ENCODE data around the gene MARVELD1. TPM values are rescaled to one million over a fixed set of nuclear protein-coding genes. Genes with fewer than 3 reads are reported as not detected.
"Not testable (repeated sequence)": the region's sequence is repeated elsewhere in the genome, so short reads cannot be mapped to it uniquely, and the experiment has no call there.

Gene MARVELD1
- total RNA-seq, 1 donor from 2014 or later = 39.0 TPM

DNA sequence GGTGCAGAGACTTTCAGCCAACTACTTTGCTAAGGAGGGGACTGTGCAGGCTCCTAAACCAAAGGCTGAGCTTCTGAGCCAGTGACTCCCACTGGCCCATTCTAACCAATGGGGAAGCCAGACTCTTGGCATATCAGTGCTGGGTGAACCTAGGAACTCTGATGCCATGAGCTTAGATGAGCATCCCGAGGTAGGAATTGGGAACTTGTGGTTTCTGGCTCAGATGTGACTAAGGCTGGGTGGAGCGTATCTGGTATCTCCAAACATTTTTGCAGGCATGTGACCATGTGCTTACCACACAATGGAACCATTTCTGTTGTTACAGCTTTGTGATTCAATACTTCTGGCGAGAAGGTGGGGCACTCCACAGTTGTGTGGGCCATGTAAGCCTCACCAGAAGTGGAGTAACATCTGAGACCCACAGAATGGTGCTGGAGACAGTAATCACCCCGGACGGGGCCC is 23.9 kb upstream of the MARVELD1 start:
- DNase-seq (ENCODE audit: extremely low read depth, low read depth, low spot score) = no peak

DNA sequence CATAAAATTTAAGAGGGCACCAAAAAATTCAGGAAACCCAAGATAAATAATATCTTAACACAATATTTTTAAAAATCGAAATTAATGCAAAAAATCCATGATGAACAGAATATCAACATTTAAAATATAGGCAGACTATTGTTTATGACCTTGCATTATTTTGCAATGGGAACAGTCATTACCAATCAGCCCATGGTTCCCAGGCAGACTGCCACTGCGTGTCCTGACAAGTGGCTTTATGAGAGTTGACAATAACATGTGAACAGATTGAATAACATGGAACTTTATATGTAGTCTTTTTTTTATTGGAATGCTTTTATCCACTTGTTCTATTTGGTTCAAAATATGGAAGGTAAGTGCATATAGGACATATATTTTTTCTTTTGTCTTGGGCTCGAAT is 23.4 kb upstream of the MARVELD1 start:
- no peak for DNase-seq (ENCODE audit: extremely low read depth, low read depth, low spot score)

DNA sequence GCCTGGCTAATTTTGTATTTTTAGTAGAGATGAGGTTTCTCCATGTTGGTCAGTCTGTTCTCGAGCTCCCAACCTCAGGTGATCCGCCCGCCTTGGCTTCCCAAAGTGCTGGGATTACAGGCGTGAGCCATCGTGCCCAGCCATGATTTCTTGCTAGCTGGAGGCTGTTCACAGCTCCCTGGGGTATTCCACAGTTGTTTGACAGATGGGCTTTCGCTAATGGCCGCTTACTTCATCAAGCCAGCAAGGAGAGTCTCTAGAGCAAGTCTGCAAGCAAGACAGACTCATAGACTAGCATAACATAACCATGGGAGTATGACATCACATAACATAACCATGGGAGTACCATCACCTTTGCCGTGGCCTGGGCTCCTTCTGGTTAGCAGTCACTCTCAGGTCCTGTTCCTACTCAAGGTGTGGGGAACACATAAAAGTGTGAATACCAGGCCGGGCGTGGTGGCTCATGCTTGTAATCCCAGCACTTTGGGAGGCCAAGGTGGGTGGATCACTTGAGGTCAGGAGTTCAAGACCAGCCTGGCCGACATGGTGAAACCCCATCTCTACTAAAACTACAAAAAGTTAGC is 15.4 kb upstream of the MARVELD1 start:
- DNase-seq (ENCODE audit: extremely low read depth, low read depth, low spot score) = not testable (repeated sequence)

DNA sequence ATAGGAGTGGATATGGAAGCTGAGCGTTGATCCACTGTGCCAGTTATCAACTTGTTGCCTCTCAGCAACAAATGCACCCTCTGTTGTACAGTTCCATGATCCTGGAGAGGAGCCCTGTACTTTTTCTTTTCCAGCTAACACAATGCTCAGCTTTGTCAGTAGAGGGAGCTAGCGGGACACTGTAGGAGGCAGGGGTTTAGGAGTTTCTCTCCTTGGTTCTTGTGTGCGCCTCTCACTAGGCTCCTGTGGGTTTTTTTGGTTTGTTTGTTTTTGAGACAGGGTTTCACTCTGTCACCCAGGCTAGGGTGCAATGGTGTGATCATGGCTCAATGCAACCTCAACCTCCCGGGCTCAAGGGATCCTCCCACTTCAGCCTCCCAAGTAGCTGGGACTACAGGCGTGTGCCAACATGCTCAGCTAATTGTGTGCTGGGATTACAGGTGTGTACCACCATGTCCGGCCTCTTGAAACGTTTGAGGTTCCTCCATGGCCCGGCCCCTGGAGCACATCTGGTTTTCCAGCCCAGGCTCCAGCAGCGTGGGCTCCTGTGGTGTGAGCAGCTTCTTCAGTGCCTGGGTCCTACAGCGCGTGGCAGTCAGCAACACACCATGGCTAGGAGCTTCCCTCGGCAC is 12.0 kb upstream of the MARVELD1 start:
- no peak for DNase-seq (ENCODE audit: extremely low read depth, low read depth, low spot score)

DNA sequence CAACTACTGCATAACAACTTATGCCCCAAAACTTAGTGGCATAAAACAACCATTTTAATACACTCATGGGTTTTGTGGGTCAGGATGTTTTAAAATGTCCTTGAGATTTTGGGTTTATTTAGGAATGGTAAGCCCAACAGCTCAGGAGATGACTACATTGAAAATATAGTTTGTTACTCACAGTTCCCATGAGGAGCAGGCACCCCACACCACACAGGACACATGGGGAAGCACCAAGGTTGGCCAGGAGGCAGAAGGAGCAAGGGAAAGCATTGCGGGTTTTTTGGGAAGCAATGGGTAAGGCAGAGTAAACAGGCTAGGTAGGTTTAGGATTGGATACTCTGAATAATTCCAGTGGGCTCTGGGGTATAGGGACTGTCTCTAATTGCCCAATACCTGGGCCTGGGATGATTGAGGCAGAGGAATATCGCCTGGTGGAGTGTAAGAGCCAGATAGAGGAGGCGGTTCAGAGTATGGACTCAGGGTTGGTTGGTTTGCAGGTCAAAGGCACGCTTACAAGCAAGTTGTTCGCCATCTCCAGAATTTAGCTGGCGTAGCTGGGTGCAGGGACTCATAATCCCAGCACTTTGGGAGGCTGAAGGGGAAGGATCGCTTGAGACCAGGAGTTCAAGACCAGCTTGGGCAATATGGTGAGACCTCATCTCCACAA is 10.0 kb upstream of the MARVELD1 start:
- DNase-seq (ENCODE audit: extremely low read depth, low read depth, low spot score) = no peak

DNA sequence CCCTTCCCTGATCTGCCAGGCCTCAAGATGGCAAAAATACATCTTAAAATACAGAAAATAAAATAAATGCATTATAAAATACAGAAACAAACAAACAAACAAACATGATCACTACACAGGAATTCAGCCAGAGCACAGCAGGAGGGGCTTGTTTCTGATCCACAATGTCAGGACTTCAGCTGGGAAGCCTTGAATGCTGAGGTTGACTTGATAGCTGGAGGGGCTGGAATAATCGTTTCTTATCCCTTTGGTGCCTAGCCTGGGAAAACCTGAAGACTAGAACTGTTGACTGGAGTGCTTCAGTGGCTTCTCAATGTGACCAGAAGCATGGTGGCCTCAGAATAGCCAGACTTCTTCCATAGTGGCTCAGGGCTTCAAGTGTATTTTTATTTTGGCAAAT is 9.2 kb upstream of the MARVELD1 start:
- no peak for DNase-seq (ENCODE audit: extremely low read depth, low read depth, low spot score)

DNA sequence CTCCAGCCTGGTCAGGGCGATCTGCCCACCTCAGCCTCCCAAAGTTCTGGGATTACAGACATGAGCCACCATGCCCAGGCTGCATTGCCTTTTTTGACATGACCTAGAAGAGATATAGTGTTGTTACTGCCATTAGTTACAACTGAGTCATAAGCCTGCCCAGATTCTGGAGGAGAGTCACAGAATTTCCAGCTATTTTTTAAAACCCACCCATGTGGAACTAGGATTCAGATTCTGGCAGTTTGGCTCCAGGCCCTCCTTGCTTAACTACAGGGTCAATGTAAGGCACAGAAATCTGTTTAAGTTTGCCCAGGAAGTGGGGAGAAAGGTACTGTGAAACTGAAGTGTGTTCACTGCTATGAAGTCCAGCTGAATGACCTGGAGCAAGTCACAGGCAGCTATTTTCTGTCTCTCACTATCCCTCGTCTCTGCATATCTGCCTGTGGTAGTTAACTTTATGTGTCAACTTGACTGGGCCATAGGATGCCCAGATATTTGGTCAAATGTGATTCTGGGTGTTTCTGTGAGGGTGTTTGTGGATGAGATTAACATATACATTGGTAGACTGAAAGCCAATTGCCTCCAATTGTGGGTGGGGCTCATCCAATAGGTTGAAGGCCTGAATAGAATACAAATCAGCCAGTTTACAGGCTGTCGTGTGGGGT is 8.4 kb upstream of the MARVELD1 start:
- DNase-seq (ENCODE audit: extremely low read depth, low read depth, low spot score) = no peak

DNA sequence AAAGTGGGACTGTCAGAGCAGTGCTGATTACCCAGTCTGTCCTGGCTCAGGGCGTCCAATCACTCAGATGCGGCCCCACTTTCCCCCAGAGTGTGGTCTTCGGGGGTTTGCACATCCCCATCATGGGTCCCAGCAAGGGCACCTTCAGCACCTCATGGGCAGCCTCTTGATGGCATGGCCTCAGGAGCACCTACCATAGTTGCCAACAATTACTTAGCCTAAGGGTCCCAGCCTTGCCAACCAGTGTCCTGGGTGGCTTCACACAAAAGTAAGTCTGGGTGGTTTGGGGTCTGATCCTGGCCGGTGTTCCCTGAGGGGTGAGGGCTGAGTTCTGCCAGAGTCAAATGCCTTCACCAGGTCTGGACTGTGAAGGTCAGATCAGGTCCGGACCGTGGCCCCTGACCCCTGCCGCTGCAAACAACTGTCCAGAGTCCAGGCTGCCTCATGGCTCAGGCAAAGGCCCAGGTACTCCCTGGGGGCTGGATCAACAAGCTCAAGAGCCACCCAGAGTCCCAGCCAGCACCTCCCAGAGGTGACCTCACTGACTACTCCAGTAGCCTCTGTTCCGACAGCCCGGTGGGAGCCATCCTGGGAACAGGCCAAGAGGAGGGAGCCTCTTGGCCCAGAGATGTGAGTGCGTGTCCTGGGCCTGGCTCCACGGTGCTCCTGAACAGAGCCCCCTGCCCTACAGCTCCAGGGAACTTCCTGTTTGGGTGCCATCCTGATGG is 6.2 kb upstream of the MARVELD1 start:
- DNase-seq (ENCODE audit: extremely low read depth, low read depth, low spot score) = no peak

DNA sequence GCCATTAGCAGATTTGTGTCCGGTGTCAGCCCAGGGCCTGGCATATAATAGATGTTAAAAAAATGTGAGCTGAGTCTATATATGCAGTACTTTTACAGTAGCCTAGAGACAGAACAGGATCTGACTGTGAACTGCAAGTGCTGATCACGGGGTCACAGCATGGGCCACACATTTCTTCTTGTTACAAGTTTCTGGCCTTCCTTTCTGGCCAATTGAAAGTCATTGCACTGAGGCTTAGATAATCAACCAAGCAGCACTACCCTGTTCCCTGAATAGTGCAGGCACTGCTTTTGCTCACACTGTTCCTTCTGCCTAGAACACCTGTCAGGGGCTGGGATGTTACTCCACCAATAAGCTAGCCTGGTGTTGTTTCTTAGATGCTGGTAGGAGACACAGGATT is 5.4 kb upstream of the MARVELD1 start:
- no peak for DNase-seq (ENCODE audit: extremely low read depth, low read depth, low spot score)

DNA sequence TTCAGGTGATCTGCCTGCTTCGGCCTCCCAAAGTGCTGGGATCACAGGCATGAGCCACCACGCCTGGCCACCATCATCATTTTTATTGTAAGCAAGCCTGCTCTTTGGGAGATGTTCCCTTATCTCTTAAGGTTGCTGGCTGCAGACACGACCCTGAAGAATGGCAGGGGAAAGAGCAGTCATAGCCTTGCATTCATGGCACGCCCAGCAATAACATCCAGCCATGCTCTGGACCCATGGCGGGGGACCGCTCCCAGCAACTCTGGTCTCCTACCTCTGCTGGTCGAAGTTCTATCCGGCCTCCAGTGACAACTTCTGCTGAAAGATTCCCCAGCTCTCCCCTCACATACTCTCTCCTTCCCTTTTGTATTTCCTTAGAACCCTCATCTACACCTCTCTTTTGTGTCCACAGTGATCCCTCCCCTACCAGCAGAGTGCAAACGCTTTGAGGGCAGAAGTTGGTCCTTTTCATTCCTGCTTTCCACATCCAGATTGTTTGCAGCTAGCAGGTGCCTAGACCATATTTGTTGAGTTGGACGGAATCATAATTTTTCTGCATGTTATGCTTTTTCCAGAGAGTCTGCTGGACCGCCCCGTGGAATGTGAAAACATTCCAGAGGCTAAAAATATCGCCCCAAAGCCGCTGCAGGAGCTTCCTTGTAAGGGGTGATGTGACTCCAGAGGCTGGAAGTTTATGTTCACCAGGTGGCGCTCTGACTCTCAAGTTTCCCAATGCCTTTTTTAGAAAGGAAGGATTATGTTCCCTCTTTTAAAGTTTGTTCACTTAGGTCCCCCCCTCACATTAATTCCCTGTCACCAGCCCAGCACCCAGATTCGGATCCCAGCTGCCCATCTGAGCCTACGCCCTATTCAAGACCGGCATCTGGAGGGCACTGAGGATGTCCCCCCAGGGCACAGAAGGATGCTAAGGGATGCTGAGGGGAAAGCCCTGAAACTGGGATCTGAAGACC is 4.3 kb upstream of the MARVELD1 start:
- no peak for DNase-seq (ENCODE audit: extremely low read depth, low read depth, low spot score)

DNA sequence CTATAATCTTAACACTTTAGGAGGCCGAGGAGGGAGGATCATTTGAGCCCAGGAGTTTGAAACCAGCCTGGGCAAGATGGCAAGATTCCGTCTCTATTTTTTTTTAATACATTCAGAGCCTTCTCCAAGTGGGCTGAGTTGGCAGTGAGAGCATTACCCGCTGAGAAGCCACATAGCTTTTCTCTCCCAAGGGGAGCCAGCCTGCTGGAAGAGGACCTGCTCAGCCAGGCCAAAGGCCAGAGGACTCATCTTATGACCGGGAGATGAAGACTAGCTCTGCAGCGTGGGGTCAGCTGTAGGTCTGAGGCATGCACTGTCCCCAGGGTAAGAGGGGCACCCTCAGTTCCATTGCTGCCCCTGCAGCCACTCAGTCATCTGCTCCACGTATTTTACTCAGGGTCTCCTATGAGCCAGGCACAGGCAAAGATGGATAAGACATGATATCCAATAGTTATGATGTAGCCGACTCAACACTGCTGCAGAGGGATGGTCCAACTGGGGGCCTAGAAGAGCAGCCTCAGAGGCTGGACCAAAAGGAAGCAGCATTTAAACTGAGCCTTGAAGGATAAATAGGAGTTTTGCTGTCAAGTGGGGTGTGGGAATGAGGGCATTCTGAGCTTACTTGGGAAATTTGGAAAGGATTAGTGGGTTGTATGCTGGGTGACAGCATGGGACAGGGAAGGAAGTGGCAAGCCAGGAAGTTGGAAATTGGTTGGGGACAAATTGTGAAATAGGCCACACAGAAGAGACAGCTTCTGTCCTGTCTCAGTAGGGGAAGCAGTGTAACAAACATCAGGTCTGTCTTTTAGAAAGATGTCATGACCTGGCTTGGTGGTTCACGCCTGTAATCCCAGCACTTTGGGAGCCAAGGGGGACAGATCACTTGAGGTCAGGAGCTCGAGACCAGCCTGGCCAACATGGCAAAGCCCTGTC is 1.6 kb upstream of the MARVELD1 start:
- DNase-seq (ENCODE audit: extremely low read depth, low read depth, low spot score) = no peak

DNA sequence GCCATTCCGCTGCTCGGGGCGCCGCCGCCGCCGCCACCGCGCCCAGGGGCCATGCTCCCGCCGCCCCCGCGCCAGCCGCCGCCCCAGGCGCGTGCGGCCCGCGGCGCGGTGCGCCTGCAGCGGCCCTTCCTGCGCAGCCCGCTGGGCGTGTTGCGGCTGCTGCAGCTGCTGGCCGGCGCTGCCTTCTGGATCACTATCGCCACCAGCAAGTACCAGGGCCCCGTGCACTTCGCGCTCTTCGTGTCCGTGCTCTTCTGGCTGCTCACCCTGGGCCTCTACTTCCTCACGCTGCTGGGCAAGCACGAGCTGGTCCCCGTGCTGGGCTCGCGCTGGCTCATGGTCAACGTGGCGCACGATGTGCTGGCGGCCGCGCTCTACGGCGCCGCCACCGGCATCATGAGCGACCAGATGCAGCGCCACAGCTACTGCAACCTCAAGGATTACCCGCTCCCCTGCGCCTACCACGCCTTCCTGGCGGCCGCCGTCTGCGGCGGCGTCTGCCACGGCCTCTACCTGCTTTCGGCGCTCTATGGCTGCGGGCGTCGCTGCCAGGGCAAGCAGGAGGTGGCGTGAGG is 383 bp downstream of the MARVELD1 start:
- no peak for DNase-seq (ENCODE audit: extremely low read depth, low read depth, low spot score)

DNA sequence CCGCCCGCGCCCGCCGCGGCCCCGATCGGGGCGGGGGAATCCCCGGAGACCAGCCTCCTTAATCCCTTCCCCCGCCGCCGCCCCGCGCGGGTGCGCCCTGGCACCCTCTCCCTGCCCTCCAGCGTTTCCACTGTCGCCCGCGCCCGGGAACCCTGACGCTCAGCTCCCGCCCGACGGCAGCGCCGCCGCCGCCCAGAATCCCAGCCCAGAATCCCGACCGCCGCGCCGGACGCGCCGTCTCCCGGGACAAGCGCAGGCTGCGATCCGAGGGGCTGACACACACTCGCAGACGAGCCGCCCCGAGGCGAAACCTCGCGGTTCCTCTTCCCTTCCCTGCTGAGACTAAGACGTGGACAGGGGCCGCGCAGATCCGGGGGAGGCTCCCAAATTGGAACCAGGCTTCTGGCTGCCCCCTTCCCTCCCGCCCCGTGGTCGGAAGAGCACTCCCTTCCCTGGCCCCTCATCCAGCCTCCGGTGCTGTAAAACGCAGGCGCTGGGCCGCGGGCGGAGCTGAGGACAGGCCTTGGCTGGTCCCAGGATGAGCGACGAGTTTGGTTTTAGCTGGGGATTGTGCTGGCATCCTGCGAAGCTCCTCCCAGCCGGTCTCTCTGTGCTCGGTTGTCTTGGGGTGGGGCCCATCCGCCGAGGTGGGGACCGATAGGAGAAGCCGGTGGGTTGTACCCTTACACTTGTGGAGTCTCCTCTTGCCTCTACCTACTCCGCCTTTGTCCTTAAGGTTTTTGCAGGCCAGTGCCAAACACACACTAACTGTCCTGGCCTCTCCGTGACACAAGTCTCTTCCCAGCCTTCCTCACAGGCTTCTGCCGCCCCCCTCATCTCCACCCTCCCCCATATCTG is 1.1 kb downstream of the MARVELD1 start:
- no peak for DNase-seq (ENCODE audit: extremely low read depth, low read depth, low spot score)

DNA sequence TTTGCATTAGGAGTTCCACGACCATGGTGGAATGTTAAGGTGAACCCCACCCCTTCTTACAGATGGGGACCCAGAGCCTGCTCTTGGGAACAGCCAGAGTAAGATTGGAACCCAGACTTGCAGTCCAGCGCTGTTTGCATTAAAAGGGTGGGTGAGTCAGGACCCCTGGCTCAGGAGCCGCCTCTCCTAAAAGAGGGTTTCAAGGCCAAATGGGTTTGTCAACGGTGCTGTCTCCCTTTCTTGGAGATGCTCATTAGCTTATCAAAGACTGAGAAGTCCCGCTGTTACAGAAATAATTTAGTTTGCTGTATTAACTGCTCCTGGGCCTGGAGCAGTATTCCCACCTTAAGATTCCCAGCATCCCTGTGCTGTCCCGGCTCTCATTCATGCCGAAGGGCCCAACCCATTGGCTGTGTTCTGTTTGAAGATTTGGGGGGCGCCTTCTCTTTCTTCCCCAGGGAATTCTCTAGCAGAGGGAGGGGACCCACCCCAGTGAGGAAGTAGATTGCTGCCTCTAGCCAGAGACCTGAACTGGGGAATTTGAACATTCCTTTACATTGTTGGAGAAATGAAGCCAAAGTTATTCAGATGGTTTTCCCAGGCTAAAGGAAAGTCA is 1.8 kb downstream of the MARVELD1 start:
- no peak for DNase-seq (ENCODE audit: extremely low read depth, low read depth, low spot score)

DNA sequence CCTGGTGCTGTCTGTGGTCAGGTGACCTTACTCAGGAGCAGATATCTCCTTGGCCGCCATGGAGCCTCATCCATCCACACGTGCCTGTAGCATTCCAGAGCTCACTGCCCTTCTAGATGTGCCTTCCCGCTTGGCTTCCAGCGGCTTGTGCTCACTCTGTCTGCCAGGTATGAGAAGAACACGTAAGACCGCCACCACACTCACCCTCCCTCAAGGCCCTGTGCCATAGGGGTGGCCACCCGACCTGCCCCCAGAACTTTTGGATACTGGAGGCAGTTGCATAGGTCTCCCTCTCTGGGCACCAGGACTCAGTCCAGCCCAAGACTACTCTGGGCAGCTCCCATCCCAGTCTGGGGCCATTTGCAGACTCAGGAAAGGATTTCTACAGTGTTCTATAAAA is 4.1 kb downstream of the MARVELD1 start:
- no peak for DNase-seq (ENCODE audit: extremely low read depth, low read depth, low spot score)

DNA sequence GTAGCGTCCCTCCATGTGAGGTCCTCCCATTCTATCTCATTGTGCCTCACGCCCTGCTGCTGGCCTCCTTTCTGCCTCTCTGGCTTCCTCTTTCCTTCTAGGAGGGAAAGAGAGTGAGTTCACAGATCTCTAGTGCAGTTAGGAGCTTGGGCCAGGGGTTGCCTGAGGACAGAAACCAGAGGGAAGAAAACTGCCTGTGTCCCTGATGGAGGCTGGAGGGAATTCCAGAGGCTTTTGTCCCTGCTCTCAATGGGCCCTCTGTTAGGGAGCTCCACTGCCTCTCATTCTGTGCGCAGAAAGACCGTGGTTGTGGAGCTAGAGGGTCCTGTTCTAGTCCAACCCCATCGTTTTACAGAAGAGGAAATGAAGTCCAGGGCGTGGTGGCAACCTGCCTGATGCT is 4.6 kb downstream of the MARVELD1 start:
- no peak for DNase-seq (ENCODE audit: extremely low read depth, low read depth, low spot score)

DNA sequence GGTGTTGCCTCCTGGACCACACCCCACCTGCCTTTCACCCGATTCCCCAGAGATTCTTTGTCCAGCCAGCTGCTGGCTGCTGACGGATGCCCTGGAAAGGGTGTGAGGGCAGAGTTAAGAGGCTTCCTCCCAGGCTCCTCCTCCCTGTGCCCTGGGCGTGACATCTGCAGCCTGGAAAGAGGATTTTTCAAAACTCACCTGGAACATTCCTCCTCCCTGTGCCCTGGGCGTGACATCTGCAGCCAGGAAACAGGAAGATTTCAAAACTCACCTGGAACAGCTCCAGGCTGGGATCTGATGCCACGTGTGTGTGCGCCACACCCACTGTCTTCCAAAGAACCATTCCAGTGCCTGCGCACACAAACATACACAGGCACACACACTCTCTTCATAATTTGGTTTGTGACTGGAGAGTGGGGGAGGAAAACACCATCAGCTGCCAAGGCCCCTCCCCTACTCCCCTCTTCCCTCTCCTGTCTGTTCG is 5.2 kb downstream of the MARVELD1 start:
- no peak for DNase-seq (ENCODE audit: extremely low read depth, low read depth, low spot score)
